Measurements from ENCODE around the gene R3HDM1.
"Not testable (repeated sequence)": the region's sequence is repeated elsewhere in the genome, so short reads cannot be mapped to it uniquely, and the experiment has no call there.

Gene R3HDM1

GRCh38 chr2:135650721-135651120 lies 119.4 kb downstream of the R3HDM1 start:
- DNase-seq, result no peak

DNA sequence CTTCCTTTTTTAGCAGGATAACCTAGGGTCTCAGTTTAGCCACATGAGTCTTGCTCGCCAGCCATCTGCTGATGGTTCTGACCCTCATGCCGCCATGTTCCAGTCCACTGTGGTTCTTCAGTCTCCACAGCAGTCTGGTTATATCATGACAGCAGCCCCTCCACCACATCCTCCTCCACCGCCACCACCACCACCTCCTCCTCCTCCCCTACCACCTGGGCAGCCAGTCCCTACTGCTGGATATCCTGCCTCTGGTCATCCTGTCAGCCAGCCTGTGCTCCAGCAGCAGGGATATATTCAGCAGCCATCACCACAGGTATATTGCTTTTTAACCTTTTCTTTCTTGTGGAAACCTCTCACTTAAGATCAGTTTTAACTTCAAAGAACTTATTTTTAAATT lies 120.4 kb downstream of the R3HDM1 start:
- DNase-seq, result no peak

DNA sequence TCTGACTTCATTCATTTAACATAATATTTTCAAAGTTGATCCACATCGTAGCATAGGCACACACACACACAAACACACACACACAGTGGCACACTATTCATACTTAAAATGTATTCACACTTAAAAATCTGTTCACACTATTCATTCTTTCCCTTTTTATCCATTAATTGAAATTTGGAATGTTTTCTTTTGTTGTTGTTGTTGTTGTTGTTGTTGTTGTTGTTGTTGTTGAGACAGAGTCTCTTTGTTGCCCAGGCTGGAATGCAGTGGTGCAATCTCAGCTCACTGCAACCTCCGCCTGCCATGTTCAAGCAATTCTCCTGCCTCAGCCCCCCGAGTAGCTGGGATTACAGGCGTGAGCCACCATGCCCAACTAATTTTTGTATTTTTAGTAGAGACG lies 123.0 kb downstream of the R3HDM1 start:
- not testable (repeated sequence) for DNase-seq

DNA sequence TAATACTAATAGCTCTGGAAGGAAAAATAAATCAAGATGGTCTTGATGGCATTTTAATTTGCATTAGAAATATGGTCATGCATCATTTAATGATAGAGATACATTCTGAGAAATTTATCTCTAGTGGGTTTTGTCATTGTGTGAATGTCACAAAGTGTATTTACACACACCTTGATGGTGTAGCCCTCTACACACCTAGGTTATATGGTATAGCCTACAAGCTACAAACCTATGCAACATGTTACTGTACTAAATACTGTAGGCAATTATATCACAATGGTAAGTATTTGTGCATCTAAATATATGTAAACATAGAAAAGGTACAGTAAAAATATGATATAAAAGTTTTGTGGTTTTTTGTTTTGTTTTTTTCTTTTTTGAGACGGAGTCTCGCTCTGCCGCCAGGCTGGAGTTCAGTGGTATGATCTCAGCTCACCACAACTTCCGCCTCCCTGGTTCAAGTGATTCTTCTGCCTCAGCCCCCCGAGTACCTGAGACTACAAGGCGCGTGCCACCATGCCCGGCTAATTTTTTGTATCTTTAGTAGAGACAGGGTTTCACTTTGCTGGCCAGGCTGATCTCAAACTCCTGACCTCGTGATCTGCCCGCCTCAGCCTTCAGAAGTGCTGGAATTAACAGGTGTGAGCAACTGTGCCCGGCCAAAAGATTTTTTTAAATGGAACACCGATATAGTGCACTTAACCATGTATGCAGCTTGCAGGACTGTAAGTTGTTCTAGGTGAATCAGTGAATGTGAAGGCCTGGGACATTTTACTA lies 126.7 kb downstream of the R3HDM1 start:
- no peak for DNase-seq

DNA sequence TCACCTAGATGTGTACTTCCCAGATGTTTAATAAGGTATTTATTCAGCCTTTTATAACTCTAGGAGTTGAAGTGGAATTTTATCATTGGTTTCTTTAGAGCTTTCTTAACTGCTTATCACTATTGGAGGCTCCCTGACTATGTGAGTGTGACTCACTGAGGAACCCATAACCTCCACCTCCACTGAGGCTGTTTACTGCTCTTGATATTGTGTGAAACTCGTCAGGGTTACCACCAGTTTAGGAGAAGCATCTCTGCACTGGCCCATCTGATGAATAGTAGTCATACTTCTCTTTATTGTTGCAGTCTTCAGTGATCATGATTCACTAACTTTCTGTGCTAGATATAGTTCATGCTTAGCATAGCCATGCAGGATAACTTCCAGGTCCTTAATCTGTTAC lies 130.8 kb downstream of the R3HDM1 start:
- DNase-seq, result no peak

DNA sequence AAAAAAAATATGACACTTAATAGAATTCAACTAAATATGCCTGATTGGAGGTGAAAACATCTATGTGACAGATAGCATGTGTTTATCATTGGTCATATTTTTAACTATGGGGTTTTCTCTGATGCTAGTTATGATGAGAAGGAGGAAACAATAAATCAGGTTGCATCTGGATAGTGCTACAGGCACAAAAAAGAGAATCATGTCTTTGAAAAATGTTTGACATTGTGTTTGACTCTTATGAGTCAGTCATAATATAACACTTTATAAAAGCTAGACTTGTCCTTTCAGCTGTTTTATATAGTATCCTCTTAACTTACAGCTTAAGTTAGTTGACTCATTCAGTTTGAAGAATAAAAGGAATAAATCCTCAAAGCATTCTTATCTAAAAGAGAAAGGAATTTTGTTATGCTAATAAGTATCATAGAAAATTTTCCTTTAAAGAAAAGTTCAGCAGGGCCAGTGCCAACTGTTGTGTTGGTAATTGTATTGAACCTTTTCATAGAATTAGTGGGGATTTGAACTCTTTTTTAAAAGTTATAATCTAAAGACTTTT lies 131.9 kb downstream of the R3HDM1 start:
- DNase-seq, result no peak

DNA sequence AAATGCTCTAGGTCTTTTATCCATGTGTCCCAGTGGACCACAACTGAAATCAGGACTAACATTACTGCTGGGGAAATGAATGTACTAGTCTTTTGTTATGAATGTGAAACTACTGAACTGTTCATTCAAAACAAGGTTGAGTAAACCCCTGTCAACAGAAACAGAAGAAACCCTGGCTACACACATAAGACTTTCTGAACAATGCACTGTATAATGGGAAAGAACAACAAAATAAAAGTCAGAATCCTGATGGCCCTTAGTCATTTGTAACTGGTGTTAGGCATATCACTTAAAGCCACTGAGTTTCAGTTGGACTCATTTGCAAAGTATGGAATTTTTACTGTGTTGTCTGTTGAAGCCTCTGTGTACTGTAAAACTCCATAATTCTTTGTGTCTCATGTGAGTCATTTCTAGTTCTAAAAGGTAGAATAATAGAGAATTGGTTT lies 133.4 kb downstream of the R3HDM1 start:
- DNase-seq, result peak; percentile 38

DNA sequence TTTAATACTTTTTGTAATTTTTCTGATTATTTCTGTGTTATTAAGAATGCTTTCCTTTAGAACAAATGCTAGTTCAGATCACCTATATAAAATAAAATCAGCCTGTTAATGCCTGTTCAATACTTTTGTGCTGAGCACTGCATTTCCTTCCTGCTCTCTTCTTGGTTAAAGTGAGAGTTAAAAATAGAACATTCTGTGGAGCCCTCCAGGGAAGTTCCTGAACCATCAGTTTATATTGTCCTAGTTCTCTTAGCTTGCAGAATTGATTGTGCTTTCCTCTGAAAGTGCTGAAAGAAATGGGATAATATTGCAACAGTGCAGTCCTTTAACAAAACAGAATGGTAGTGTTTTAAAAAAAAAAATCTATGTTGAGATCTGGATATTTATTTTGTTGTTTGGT lies 135.8 kb downstream of the R3HDM1 start:
- no peak for DNase-seq

DNA sequence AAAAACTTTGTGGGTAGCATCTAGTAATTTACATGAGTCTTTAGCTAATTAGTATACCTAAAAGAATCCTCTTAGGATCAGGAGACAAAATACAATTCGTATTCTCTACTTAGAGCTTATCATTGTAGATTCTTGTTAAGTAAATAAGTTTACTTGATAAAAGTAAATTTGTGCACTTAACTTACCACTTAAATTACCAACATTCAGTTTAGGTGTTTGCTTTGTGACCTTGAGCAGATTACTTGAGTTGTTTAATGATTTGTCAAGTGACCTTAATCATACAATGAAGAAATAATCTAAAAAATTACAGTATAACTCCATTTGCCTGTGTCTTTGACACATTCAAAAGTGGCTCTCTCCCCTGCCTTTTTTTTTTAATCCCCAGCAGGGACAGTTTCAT lies 143.2 kb downstream of the R3HDM1 start:
- no peak for DNase-seq

DNA sequence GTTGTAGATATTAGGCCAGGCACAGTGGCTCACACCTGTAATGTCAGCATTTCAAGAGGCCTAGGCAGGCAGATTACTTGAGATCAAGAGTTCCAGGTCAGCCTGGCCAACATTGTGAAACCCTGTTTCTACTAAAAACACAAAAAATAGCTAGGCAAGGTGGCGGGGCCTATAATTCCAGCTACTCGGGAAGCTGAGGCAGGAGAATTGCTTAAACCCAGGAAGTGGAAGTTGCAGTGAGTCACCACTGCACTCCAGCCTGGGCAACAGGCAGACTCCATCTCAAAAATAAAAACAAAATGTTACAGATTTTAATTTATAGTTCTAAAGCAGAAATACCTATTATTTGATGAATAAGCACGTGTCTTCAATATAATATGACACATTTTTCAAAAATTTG lies 144.7 kb downstream of the R3HDM1 start:
- no peak for DNase-seq

DNA sequence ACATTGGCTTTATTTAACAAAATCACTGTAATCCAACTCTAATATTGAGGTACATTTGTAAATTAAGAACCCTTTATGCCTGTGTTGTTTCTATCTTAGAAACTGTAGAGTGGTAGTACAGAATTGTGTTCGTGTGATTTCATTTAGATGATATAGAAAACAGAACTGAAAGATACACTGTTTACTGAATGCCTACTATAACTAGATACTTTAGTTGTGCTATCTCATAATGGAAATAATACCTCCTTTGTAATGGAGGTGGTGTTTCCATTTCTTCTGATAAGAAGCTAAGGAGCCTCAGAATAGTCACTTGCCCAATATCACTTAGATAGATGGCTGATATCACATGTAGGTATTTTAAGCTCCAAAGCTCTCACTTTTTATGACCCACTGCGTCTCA lies 147.8 kb downstream of the R3HDM1 start:
- no peak for DNase-seq

- no peak for DNase-seq
These were observed 154.1 kb downstream of the R3HDM1 start for GRCh38 chr2:135685361-135685760.

DNA sequence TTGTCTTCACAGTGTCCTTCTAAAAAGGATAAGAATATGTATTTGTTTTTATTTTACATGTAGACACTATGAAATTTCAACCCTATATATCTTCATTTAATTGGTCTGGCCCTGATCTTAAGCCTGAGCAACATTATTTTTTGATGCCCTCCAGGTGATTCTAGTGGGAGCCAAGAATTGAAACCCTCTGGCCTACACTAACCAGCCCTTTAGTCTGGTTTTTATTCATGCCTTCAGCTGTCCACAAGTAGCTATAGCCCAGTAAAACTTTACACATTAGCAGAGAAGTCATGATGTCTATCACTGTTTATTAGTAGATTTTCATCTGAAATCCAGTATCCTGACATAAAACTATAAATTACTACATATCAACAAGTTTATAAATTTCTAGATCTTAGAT lies 157.7 kb downstream of the R3HDM1 start:
- DNase-seq, result no peak

- no peak for DNase-seq
These were observed 158.4 kb downstream of the R3HDM1 start for GRCh38 chr2:135689679-135690078.

- no peak for DNase-seq
These were observed 163.4 kb downstream of the R3HDM1 start for GRCh38 chr2:135694711-135695110.

- DNase-seq, result no peak
These were observed 167.6 kb downstream of the R3HDM1 start for GRCh38 chr2:135698838-135699237.

- no peak for DNase-seq
These were observed 170.2 kb downstream of the R3HDM1 start for GRCh38 chr2:135701442-135701841.

DNA sequence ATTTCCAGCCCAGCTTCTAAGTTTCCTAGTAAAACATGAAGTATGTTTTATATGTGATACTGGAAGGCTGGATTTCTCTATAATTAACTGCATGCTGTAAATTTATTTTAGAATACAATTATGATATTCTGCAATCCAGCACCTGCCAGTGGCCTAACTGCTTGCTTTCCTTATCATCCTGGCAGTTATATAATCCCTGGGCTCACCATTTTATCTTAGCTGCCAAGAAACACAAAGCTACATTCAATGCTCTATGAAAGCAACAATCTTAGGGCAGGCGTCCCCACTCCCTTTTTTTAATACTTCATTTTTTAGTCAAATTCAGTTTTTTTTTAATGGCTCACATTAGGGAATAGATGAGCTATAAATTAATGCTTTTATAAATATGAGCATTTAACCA lies 172.0 kb downstream of the R3HDM1 start:
- no peak for DNase-seq

GRCh38 chr2:135704075-135704474 lies 172.8 kb downstream of the R3HDM1 start:
- not testable (repeated sequence) for DNase-seq

DNA sequence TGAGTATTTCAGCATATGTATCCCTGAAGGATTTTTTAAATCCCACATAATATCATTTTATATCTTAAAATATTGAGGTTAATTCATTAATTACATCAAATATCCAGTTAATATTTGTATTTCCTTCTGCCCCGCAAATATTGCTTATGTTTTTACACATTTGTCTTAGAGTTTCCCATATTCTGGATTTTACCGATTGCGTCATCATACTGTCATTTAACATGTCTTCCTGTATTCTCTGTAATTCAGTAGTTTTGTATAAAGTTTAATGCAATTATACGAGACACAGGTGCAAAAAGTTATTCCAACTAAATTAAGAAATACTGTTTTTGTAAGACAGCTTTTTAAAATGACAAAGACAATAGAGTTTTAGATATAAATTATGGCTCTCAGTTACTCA lies 176.9 kb downstream of the R3HDM1 start:
- no peak for DNase-seq

- peak; percentile 29 for DNase-seq
These were observed 178.7 kb downstream of the R3HDM1 start for GRCh38 chr2:135709992-135710391.

- not testable (repeated sequence) for DNase-seq
These were observed 183.8 kb downstream of the R3HDM1 start for GRCh38 chr2:135715086-135715485.

- no peak for DNase-seq
These were observed 196.9 kb downstream of the R3HDM1 start for GRCh38 chr2:135728064-135728743.

DNA sequence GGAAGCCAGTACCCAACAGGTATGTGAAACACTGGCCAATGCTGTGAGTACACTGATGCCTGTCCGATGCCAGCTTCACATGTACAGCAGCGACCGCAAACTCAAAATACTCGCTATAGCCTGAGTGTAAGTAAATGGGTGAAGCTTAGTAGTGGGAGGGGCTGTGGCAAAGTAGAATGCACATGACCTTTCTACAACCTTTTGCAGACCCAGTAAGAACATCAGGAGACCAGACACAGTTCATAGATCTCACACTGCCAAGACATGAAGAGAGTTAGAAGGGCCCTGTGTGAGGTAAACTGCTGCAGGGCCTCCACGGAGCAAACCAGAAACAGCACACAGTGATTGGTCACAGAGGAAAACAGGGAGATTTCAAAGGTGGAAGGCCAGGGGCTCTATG lies 201.3 kb downstream of the R3HDM1 start:
- DNase-seq, result no peak
